Stimulated activated CD4-positive, alpha-beta T cell treated with anti-CD3 and anti-CD28 coated beads, Interleukin-2, amount 100 ng/mL, for 48 hours (primary cell): ENCODE data around the gene MDM4.
"Not testable (repeated sequence)": the region's sequence is repeated elsewhere in the genome, so short reads cannot be mapped to it uniquely, and the experiment has no call there.

Experiments
- DNase-seq, 2 donors: peaks; one replicate each; pipeline ENCODE4 v3.0.0-alpha.2; 2020

Gene MDM4

GRCh38 chr1:204520834-204521709 lies 4.9 kb downstream of the MDM4 start:
- DNase-seq, result no peak

- not testable (repeated sequence) for DNase-seq
These were observed 5.8 kb downstream of the MDM4 start for GRCh38 chr1:204521941-204522521.

- no peak for DNase-seq
These were observed 7.5 kb downstream of the MDM4 start for GRCh38 chr1:204523605-204524215.

GRCh38 chr1:204524986-204525385 lies 8.8 kb downstream of the MDM4 start:
- no peak for DNase-seq

GRCh38 chr1:204528241-204528640 lies 12.0 kb downstream of the MDM4 start:
- no peak for DNase-seq

- DNase-seq, result no peak
These were observed 12.5 kb downstream of the MDM4 start for GRCh38 chr1:204528677-204529076.

GRCh38 chr1:204529371-204529895 lies 13.2 kb downstream of the MDM4 start:
- DNase-seq, result no peak

- DNase-seq, result no peak
These were observed 14.7 kb downstream of the MDM4 start for GRCh38 chr1:204530932-204531331.

- no peak for DNase-seq
These were observed 16.6 kb downstream of the MDM4 start for GRCh38 chr1:204532832-204533231.

GRCh38 chr1:204541626-204542025 lies 25.4 kb downstream of the MDM4 start:
- no peak for DNase-seq

GRCh38 chr1:204544321-204544720 lies 28.1 kb downstream of the MDM4 start:
- DNase-seq, result no peak

- no peak for DNase-seq
These were observed 29.0 kb downstream of the MDM4 start for GRCh38 chr1:204545202-204545601.

- DNase-seq, result no peak
These were observed 29.7 kb downstream of the MDM4 start for GRCh38 chr1:204545881-204546280.

- no peak for DNase-seq
These were observed 32.1 kb downstream of the MDM4 start for GRCh38 chr1:204548265-204548664.

- DNase-seq, result no peak
These were observed 33.1 kb downstream of the MDM4 start for GRCh38 chr1:204549313-204549712.

GRCh38 chr1:204550926-204551325 lies 34.7 kb downstream of the MDM4 start:
- DNase-seq, result no peak

GRCh38 chr1:204556458-204557052 lies 40.3 kb downstream of the MDM4 start:
- no peak for DNase-seq

GRCh38 chr1:204558467-204558866 lies 42.3 kb downstream of the MDM4 start:
- DNase-seq, result no peak

GRCh38 chr1:204560002-204560401 lies 43.8 kb downstream of the MDM4 start:
- not testable (repeated sequence) for DNase-seq

GRCh38 chr1:204560590-204561150 lies 44.5 kb downstream of the MDM4 start:
- DNase-seq, result no peak

- DNase-seq, result no peak
These were observed 46.1 kb downstream of the MDM4 start for GRCh38 chr1:204562075-204562990.

GRCh38 chr1:204563307-204563706 lies 47.1 kb downstream of the MDM4 start:
- DNase-seq, result no peak
